ENCODE results near the gene ASPG. TPM values are rescaled to one million over a fixed set of nuclear protein-coding genes. Genes with fewer than 3 reads are reported as not detected.

Gene ASPG
- total RNA-seq, 1 experiment from 2014 or later: not detected

DNA sequence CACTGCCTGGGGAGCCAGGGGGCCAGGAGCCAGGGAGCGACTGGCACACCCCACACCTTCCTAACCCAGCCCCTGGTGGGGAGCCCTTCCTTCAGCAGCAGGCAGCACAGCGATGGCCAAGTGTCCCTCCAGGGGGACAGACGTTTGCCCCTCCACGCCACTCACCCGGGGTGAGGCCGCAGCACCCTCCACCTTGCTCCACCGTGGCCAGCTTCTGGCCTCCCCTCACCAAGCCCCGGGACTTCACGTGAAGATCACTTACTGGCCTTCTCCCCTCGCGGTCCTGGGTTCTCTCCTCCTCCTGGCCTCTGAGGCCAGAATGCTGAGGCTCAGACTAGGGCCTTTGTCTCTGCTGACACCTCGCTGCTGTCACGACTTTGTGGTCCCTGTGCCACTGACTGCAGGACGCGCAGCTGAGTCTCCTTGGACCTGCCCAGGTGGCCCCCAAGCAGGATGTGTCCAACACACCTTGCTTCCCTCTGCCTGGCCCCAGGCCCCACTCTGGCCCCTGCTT lies 3.5 kb upstream of the ASPG start:
- Histone ChIP-seq H3K9me3 (replicated peaks) (no peaks in the 10 kb centered on the region), H3K27me3 (replicated peaks) (peaks cover 9% of the 10 kb centered on the region), H3K27ac (no peak overlapping the region), H3K36me3 (no peaks in the 10 kb centered on the region), H3K4me3 (no peak overlapping the region), H3K4me1 (replicated peaks) (0 out of 2 replicates have a peak, but pooled peaks cover 3% of the 10 kb centered on the region)
- no peak for DNase-seq (ENCODE audit: low read depth in 1 of 2, low spot score in 2 of 2)

DNA sequence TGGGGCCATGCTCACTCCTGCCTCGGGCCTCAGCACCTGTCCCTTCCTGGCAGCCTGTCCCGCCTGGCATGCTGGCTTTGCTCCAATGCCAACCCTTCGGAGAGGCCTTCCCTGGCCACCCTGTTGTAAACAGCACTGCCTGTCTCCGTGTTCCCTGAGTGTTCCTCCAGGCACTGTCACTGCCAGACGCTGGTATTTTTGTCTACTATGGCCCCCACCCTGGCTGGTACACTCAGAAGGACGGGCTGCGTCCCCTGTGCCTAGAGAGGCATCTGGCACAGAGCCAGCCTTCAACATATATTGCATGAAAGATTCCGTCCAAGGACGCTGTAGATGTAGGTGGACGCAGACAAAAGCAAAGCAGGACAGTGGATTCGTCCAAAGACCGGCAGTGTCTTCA lies 2.7 kb upstream of the ASPG start:
- no peak overlapping the region for H3K27ac ChIP-seq
- H3K4me3 ChIP-seq: no peak overlapping the region
- H3K27me3 ChIP-seq (replicated peaks): peaks cover 9% of the 10 kb centered on the region
- no peaks in the 10 kb centered on the region for H3K9me3 ChIP-seq (replicated peaks)
- H3K4me1 ChIP-seq (replicated peaks): 0 out of 2 replicates have a peak, but pooled peaks cover under 1% of the 10 kb centered on the region
- DNase-seq (ENCODE audit: low read depth in 1 of 2, low spot score in 2 of 2): no peak
- no peaks in the 10 kb centered on the region for H3K36me3 ChIP-seq

DNA sequence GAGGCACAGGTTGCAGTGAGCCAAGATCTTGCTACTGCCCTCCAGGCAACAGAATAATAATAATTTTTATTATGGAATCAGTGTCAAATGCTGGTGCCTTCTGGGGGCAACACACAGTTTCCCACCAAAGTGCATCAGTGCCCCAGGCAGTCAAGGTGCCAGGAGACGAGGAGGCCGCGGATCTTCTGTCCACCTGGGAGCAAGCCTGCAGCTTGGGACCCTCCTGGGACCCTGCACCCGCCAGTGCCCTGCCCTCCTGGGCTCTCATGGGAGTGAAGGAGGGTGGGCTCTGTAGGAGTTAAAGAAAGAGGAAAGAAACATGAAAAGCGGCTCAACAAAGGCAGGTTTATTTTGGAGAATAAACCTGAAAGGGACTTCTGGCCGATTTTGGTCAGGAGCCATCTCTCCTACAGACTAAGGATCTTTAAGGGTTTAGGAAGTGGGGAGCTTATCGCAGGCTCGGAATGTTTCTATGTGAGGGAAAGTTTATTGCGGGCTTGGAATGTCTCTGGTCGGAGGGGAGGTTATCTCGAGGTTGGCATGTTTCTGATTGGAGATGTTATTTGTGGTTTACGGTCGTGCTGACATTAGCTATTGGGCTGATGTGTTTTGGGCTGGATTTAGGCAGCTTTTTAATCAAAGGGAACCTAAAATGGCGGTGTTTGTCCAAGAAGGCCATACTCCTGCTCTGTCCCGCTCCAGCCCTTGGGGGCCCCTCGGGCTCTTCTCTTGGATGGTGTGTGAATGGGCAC lies 1.1 kb upstream of the ASPG start:
- DNase-seq (ENCODE audit: low read depth in 1 of 2, low spot score in 2 of 2): no peak

DNA sequence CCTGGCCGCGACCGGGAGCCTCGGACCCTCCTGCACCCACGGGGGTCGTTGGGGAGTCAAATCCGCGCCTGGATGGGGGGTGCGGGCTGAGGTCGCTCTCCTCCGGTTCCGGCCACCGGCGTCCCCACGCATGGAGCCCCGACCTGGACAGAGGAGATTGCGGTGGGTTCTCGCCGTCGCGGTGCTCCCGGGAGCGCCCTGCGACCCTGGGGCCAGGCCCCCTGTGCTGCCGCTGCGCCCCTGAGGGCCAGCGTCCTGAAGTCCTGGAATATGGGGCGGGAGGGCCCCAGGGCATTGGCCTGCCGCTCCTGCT lies 345 bp downstream of the ASPG start:
- no peaks in the 10 kb centered on the region for H3K4me1 ChIP-seq (replicated peaks)
- no peaks in the 10 kb centered on the region for H3K36me3 ChIP-seq
- H3K4me3 ChIP-seq: no peak overlapping the region
- no peak for DNase-seq (ENCODE audit: low read depth in 1 of 2, low spot score in 2 of 2)
- peaks cover 9% of the 10 kb centered on the region for H3K27me3 ChIP-seq (replicated peaks)
- no peaks in the 10 kb centered on the region for H3K9me3 ChIP-seq (replicated peaks)
- no peak overlapping the region for H3K27ac ChIP-seq

More for the DNA sequence above, 1.1 kb upstream of the ASPG start:
- Histone ChIP-seq H3K27me3 (replicated peaks) (peaks cover 9% of the 10 kb centered on the region), H3K36me3 (no peaks in the 10 kb centered on the region), H3K9me3 (replicated peaks) (no peaks in the 10 kb centered on the region), H3K4me3 (no peak overlapping the region), H3K27ac (no peak overlapping the region), H3K4me1 (replicated peaks) (no peaks in the 10 kb centered on the region)

DNA sequence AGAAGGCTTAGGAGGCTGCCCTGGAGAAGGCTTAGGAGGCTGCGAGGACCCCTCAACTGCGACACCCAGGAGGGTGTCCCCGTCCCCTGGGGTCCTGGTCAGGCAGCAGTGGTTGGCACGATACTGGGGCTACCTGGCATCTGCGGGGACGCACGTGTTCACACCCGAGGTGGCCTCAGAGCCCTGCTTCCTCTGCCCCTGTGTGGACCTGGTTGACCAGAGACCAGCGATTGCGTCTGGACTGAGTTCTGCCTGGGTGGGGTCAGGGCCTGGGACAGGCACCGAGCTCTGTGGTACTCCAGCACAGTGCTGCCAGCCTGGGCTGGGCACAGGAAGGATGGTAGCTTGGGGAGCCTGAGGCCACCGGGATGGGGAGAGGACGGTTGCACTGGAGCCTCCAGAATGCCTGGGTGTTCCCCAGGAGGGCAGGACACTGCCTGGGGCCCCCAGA lies 735 bp downstream of the ASPG start:
- DNase-seq (ENCODE audit: low read depth in 1 of 2, low spot score in 2 of 2): no peak
- Histone ChIP-seq H3K4me3 (no peak overlapping the region), H3K27ac (no peak overlapping the region), H3K4me1 (replicated peaks) (no peaks in the 10 kb centered on the region), H3K27me3 (replicated peaks) (peaks cover 9% of the 10 kb centered on the region), H3K36me3 (no peaks in the 10 kb centered on the region), H3K9me3 (replicated peaks) (no peaks in the 10 kb centered on the region)

DNA sequence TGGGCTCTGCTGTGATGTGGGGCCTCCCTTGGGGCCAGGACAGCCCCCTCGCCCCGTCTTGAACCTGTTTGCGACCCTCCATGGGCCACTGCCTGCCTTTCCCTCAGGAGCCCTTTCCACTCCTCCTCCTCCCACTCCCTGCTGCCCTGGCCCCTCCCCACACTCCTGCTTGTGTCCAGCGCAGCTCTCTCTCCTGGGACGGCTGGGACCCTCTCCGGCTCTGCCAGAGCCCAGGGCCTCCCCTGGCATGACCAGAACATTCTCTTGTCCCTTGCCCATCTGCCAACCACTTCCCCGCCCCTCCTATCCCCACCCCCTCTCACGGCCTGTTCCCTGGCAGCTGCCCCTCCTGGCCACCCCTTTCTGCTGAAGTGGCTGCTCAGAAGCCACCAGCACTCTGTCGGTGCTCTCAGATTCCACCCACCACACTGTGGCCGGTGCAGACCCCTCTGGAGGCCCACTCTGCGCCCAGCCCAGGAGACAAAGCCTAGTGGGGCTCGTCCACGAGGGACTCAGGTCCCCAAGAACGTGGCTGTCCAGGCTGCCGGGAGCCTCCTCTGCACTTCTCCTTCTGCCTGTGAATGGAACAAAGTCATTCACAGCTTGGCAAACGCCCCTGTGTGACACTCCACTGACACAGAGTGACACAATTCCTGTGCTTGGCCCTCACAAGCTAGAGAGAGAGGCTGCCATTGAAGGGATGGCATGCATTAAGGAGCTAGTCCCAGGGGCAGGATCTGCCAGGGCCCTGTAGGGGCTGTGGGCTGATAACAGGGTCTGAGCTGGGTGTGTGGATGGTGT lies 1.4 kb downstream of the ASPG start:
- Histone ChIP-seq H3K27ac (no peak overlapping the region), H3K4me3 (no peak overlapping the region)
- no peak for DNase-seq (ENCODE audit: low read depth in 1 of 2, low spot score in 2 of 2)

DNA sequence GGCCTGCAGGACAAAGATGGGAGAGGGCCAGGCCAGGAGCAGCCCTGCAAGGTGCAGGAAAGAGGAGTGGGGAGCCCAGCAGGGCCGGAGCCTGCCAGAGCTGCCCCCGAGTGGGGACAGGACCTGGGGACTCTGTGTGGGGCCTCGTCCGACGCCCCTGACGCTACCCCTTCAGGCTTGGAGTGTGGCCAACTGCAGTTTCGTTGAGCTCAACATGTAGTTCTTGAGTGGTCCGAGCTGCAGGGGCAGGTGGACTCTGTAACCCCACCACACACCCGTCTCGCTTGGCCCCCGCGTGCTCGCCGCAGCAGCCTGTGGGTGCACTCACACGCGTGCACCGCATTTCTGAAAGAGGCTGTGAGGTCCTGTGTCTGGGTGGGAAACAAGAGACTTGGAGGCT lies 2.0 kb downstream of the ASPG start:
- H3K4me1 ChIP-seq (replicated peaks): no peaks in the 10 kb centered on the region
- no peaks in the 10 kb centered on the region for H3K36me3 ChIP-seq
- no peak overlapping the region for H3K27ac ChIP-seq
- no peak overlapping the region for H3K4me3 ChIP-seq
- DNase-seq (ENCODE audit: low read depth in 1 of 2, low spot score in 2 of 2): no peak
- no peaks in the 10 kb centered on the region for H3K9me3 ChIP-seq (replicated peaks)
- H3K27me3 ChIP-seq (replicated peaks): peaks cover 9% of the 10 kb centered on the region

More for the DNA sequence above, 1.4 kb downstream of the ASPG start:
- Histone ChIP-seq H3K27me3 (replicated peaks) (peaks cover 9% of the 10 kb centered on the region), H3K9me3 (replicated peaks) (no peaks in the 10 kb centered on the region), H3K36me3 (no peaks in the 10 kb centered on the region), H3K4me1 (replicated peaks) (no peaks in the 10 kb centered on the region)

DNA sequence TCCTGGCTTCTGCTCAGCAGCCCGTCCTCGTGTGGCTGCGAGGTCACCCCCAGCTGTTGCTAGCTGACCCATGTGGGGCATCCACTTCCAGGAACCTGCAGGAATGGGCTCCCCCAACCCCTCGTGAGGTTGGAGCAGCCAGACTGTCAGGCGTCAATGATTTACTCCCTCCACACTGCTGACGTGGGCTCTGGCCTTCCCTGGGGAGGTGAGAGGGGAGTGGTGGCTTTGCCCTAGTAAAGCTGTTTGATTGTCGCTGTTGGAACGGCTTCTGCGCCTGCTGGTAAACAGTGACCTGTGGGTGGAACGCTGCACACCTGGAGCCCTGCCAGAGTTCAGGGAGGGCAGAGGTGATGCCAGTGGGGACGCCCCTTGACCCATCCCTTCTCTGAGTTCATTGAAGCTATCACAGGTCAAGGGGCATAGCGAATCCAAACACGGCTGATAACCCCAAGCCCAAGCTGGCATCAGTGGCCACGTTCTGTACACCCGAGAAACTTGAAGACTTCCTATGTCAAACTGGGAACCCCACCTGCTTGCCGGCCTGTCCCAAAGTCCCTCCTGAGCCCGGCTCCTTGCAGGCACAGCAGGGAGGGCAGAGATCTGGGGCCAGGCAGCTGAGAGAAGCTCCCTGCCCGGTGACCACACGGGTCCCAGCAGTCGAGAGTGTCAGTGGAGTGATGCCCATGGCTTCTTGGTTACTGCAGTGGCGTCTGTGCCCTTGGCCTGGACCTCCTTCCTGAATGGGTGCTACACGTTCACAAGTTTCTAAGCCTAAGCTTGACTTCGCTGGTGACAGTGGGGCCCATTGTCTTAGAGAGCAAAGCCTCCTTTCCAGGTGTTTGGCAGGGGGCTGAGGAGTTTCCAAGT lies 2.7 kb downstream of the ASPG start:
- H3K4me3 ChIP-seq: no peak overlapping the region
- no peak overlapping the region for H3K27ac ChIP-seq
- H3K9me3 ChIP-seq (replicated peaks): no peaks in the 10 kb centered on the region
- no peak for DNase-seq (ENCODE audit: low read depth in 1 of 2, low spot score in 2 of 2)
- H3K4me1 ChIP-seq (replicated peaks): no peaks in the 10 kb centered on the region
- no peaks in the 10 kb centered on the region for H3K36me3 ChIP-seq
- peaks cover 9% of the 10 kb centered on the region for H3K27me3 ChIP-seq (replicated peaks)

DNA sequence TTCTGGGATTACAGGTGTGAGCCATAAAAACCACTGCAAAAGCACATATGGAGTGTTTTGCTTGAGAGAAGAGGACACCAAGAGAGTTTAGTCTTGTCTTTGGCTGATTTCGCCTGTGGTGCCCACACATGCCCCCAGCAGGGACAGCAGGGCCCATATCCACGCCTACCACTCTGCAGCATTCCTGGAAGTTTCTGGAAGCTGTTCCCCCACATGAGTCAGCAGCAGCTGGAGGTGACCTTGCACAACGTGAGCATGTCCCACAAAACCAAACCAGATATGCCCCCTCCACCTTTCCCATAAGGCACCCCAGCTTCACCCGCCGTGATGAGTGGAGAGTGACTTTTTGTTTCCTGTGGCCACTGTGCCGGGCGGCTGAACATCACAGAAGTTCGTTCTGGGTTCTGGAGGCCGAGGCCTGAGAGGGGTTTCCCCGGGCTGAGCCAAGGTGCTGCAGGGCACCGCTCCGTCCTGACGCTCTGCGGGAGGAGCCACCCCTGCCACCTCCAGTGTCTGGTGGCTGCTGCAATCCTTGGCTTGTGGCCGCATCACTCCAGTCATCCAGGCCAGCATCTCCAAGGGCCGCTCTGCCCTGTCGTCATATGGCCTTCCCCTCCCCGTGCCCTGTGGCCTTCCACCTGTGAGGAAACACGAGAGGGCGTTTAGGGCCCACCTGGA lies 4.7 kb downstream of the ASPG start:
- Histone ChIP-seq H3K9me3 (replicated peaks) (no peaks in the 10 kb centered on the region; the same call in 1 of the 2 replicates), H3K27me3 (replicated peaks) (no peaks in the 10 kb centered on the region), H3K36me3 (no peaks in the 10 kb centered on the region), H3K4me1 (replicated peaks) (no peaks in the 10 kb centered on the region), H3K4me3 (no peak overlapping the region), H3K27ac (no peak overlapping the region)
- DNase-seq (ENCODE audit: low read depth in 1 of 2, low spot score in 2 of 2): no peak

DNA sequence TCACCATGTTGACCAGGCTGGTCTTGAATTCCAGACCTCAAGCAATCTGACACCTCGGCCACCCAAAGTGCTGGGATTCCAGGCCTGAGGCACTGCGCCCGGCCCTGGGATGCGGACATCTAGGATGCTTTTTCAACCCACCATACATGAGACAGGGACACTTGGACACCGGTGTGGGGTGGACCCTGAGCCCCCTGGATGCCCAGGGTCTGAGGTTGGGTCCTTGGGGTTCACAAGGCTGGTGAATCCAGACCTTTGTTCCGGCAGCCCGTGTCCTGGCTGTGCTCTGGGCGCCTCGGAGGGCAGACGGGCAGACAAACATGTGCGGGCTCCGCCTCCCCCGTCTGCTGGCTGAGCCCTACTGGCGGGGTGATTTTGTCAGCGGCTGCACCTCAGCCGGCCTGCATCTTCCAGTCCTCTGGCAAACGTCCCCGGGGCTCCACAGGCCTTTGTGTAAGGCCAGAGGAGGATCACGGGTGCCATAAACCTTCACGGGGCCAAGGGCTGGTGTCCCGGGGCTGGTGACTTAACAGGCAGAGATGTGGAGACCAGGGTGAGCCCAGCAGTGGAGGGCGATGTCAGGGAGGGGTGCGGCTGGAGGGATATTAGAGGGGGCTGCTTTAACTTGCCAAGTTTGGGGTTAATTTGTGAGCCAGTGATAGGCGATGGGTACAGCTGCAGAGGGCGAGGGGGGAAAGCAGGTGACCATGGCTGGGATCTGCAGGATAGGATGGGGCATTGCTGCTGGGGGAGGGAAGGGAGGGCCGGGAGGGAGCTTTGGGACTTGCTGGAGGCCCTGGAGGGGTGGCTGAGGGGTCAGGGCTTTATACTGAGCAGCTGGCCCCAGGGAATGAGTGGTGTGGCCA lies 5.8 kb downstream of the ASPG start:
- H3K36me3 ChIP-seq: no peaks in the 10 kb centered on the region
- DNase-seq (ENCODE audit: low read depth in 1 of 2, low spot score in 2 of 2): no peak
- H3K27me3 ChIP-seq (replicated peaks): no peaks in the 10 kb centered on the region
- H3K4me1 ChIP-seq (replicated peaks): no peaks in the 10 kb centered on the region
- no peaks in the 10 kb centered on the region; the same call in 1 of the 2 replicates for H3K9me3 ChIP-seq (replicated peaks)
- no peak overlapping the region for H3K27ac ChIP-seq
- no peak overlapping the region for H3K4me3 ChIP-seq

DNA sequence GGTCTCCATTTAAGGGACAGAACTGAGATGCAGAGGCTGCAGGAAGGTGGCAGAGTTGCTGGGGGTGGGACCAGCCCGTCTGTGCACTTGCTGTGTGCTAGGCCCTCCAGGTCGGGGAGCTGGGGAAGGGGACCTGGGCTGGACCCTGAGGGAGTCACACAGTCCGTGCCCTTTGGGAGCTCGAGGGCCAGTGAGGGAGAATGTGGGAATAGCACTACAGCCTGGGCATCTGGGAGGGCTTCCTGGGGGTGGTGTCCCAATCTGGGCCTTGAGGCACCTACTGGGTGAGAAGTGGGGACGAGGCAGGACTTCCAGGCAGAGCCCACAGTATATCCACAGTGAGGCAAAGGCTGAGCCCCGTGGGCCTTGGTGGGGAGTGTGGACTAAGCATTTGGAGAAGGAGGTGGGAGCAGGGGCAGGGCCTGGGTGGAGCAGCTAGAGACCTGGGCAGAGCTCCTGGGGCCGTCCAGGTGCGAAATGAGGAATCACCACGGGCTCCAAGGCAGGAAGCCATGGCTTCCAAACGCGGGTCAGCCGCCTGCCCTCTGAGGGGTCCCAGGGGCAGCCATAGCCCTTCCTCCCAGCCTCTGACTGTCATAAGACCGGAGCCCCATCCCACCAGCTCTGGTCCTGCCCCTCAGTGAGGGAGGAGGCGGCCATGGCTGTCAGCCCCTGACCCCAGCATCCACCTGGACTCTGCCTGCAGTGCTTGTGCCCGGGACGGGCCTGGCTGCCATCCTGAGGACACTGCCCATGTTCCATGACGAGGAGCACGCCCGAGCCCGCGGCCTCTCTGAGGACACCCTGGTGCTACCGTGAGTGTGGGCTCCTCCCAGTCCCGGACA lies 6.6 kb downstream of the ASPG start:
- no peak for DNase-seq (ENCODE audit: low read depth in 1 of 2, low spot score in 2 of 2)
- H3K27me3 ChIP-seq (replicated peaks): no peaks in the 10 kb centered on the region
- no peak overlapping the region for H3K4me3 ChIP-seq

DNA sequence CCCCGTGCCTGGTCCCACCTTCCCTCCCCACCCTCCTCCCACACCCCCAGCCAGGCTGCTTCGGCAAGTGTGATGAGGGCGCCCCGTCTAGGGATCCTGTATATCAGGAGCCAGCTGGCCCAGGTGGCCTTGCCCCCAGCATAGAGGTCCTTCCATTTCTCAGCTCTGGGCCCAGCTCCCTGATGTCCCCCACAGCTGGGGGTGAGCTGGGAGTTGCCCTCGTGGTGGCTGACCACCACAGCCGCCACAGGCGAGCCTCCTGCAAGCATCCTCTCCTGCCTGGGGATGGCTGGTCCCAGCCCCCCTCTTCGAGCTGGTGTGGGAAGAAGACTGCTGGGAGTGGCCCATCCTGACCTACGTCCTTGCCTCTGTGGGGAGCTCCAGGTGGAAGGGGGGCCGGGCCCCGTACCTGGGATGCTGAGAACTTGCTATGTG lies 7.4 kb downstream of the ASPG start:
- H3K27ac ChIP-seq: no peak overlapping the region
- no peak overlapping the region for H3K4me3 ChIP-seq
- H3K27me3 ChIP-seq (replicated peaks): no peaks in the 10 kb centered on the region
- H3K36me3 ChIP-seq: no peaks in the 10 kb centered on the region
- H3K4me1 ChIP-seq (replicated peaks): no peaks in the 10 kb centered on the region
- no peaks in the 10 kb centered on the region; the same call in 1 of the 2 replicates for H3K9me3 ChIP-seq (replicated peaks)
- no peak for DNase-seq (ENCODE audit: low read depth in 1 of 2, low spot score in 2 of 2)

More for the DNA sequence above, 6.6 kb downstream of the ASPG start:
- Histone ChIP-seq H3K27ac (no peak overlapping the region), H3K9me3 (replicated peaks) (no peaks in the 10 kb centered on the region; the same call in 1 of the 2 replicates), H3K4me1 (replicated peaks) (no peaks in the 10 kb centered on the region), H3K36me3 (no peaks in the 10 kb centered on the region)

All from SJSA1 (cell line).